HepG2 (cell line): ENCODE results near the gene RHBDL1. TPM values are rescaled to one million over a fixed set of nuclear protein-coding genes. Genes with fewer than 3 reads are reported as not detected.

Source experiments
- CBX2 ChIP-seq, 2 experiments: fragments of 200-600 bp in 1 of 2; sonication (generic); formaldehyde crosslinking in 1 of 2; IDR thresholded peaks; 2 replicates each; pipeline versions ENCODE4 v1.7.0 to v1.8.1; 2018 to 2022; ENCODE audit warnings: low read depth in 2 of 2, low read length in 1 of 2, mild to moderate bottlenecking in 1 of 2, missing genetic modification reagents in 1 of 2
- CENPX ChIP-seq: sonication (generic); formaldehyde crosslinking; IDR thresholded peaks from 2 replicates; pipeline ENCODE4 v1.9.0; 2021; ENCODE audit warnings: mild to moderate bottlenecking, missing genetic modification reagents, moderate library complexity
- CHD4 ChIP-seq: fragments of 200-600 bp; sonication (generic); IDR thresholded peaks from 2 replicates; pipeline ENCODE4 v1.7.0; 2017; ENCODE audit warnings: mild to moderate bottlenecking, low read length, borderline replicate concordance
- HIVEP1 ChIP-seq: sonication (generic); formaldehyde crosslinking; IDR thresholded peaks from 2 replicates; pipeline ENCODE4 v1.4.0; 2020; ENCODE audit warnings: mild to moderate bottlenecking, missing genetic modification reagents
- POGZ ChIP-seq: sonication (generic); formaldehyde crosslinking; IDR thresholded peaks from 2 replicates; pipeline ENCODE4 v1.4.0; 2020; ENCODE audit warnings: mild to moderate bottlenecking, missing genetic modification reagents
- PPARG ChIP-seq: conservative IDR thresholded peaks from 2 replicates; pipeline ENCODE4 v1.6.1; 2016; ENCODE audit warnings: missing biosample characterization, missing genetic modification reagents
- REXO4 ChIP-seq: sonication (generic); formaldehyde crosslinking; IDR thresholded peaks from 2 replicates; pipeline ENCODE4 v1.8.0; 2022; ENCODE audit warnings: missing genetic modification reagents, mild to moderate bottlenecking, borderline replicate concordance
- SNAI1 ChIP-seq: sonication (generic); formaldehyde crosslinking; IDR thresholded peaks from 2 replicates; pipeline ENCODE4 v1.5.0; 2020; ENCODE audit warnings: mild to moderate bottlenecking, missing genetic modification reagents, borderline replicate concordance
- TOPORS ChIP-seq: sonication (generic); formaldehyde crosslinking; IDR thresholded peaks from 2 replicates; pipeline ENCODE4 v1.8.0; 2023; ENCODE audit warnings: mild to moderate bottlenecking, missing genetic modification reagents
- ZBTB7A ChIP-seq: sonication (generic); formaldehyde crosslinking; IDR thresholded peaks from 2 replicates; pipeline ENCODE4 v1.8.0; 2022; ENCODE audit warnings: mild to moderate bottlenecking, missing genetic modification reagents
- ZC3H4 ChIP-seq: sonication (generic); formaldehyde crosslinking; IDR thresholded peaks from 2 replicates; pipeline ENCODE4 v1.4.0; 2020; ENCODE audit warnings: missing genetic modification reagents, borderline replicate concordance
- ZNF563 ChIP-seq: sonication (generic); formaldehyde crosslinking; IDR thresholded peaks from 2 replicates; pipeline ENCODE4 v1.8.0; 2022; ENCODE audit warnings: mild to moderate bottlenecking, moderate library complexity, missing genetic modification reagents
- ZNF703 ChIP-seq: sonication (generic); formaldehyde crosslinking; IDR thresholded peaks from 2 replicates; pipeline ENCODE4 v1.5.1; 2020; ENCODE audit warnings: missing genetic modification reagents, mild to moderate bottlenecking, moderate library complexity, borderline replicate concordance
- ZNF766 ChIP-seq: sonication (generic); formaldehyde crosslinking; IDR thresholded peaks from 2 replicates; pipeline ENCODE4 v1.5.0; 2020; ENCODE audit warnings: missing genetic modification reagents, borderline replicate concordance
- polyA plus RNA-seq, 8 experiments: library from polyadenylated mRNA; depleted of rRNA in 3 of 8; stranded (reverse) in 7 of 8; unstranded in 1 of 8; fragments of >200 nt; fragmentation: Illumina TruSeq in 4 of 8; extraction: Trizol in 4 of 8; gene quantifications; 2 replicates each; pipeline versions ENCODE4 v1.2.1 to v1.2.3, GENCODE V29; 2011 to 2016; ENCODE audit warnings: low read depth in 4 of 8, missing spikeins in 1 of 8, mixed read lengths in 1 of 8; ENCODE audit not compliant: insufficient read depth in 1 of 8
- total RNA-seq, 5 experiments: library from RNA; depleted of rRNA; stranded (reverse); fragments of >200 nt; fragmentation: Illumina TruSeq; extraction: Trizol; gene quantifications; 2 replicates each; pipeline ENCODE4 v1.2.3, GENCODE V29; 2016; ENCODE audit warnings: low read depth in 1 of 5
- TF ChIP-seq, protein P1 (sequence below): sonication (generic); formaldehyde crosslinking; IDR thresholded peaks from 2 replicates; pipeline ENCODE4 v1.4.0; 2020; ENCODE audit warnings: missing genetic modification reagents
- TF ChIP-seq, protein P2 (sequence below): sonication (generic); formaldehyde crosslinking; IDR thresholded peaks from 2 replicates; pipeline ENCODE4 v1.5.1; 2020; ENCODE audit warnings: mild to moderate bottlenecking, missing genetic modification reagents, moderate library complexity
- TF ChIP-seq, protein P3 (sequence below): sonication (generic); formaldehyde crosslinking; conservative IDR thresholded peaks from 2 replicates; pipeline ENCODE4 v1.4.0; 2020; ENCODE audit warnings: missing genetic modification reagents

The RHBDL1 gene
- total and polyA plus RNA-seq, 2 of the 13 experiments (the other 11 are each of a cell fraction or from before 2014, with no cell fraction given), result 1.8 to 3.8 TPM

DNA sequence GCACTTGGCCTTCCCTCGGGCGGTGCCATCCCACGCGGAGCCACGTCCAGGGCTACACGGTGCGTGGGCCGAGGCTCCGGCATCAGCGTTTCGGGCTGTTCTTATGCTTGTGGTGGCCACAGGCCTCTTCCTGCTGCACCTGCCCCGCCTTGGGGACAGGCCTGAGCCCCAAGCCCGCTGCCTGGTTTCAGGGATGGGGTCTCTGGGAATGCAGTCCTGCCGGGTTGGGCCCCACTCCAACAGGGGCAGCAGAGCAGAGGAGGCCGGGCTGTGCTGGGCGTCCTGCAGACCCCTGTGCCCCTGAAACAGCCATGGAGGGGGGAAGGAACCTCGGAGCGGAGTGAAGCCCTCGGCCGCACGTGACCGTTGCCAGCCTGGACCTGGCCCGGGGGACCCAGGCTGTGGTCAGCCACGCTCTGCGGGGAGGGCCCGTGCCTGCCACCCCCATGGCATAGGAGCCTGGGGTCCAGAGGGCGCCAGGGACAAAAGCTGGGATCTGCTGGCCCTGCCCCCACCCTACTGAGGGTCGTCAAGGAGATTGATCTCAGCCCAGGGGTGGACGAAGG is 45.1 kb upstream of the RHBDL1 start (continued):
- peak; percentile 83; the same call in 1 of the 2 replicates for TF ChIP-seq SNAI1
- TF ChIP-seq CBX2 (IDR thresholded peaks at IDR 0.05; ENCODE audit: low read depth, low read length), result no peak
- TF ChIP-seq CBX2 (CRISPR knock-in tag; IDR thresholded peaks at IDR 0.05; ENCODE audit: low read depth), result no peak
- TF ChIP-seq CHD4, result 0 out of 2 replicates have a peak, but pooled peaks have one; percentile 19
- peak; percentile 73; the same call in 1 of the 2 replicates for TF ChIP-seq ZNF766 (CRISPR knock-in tag)
- no peak for TF ChIP-seq REXO4 (CRISPR knock-in tag)
- TF ChIP-seq CENPX (CRISPR knock-in tag), result no peak
- TF ChIP-seq, protein P1, sequence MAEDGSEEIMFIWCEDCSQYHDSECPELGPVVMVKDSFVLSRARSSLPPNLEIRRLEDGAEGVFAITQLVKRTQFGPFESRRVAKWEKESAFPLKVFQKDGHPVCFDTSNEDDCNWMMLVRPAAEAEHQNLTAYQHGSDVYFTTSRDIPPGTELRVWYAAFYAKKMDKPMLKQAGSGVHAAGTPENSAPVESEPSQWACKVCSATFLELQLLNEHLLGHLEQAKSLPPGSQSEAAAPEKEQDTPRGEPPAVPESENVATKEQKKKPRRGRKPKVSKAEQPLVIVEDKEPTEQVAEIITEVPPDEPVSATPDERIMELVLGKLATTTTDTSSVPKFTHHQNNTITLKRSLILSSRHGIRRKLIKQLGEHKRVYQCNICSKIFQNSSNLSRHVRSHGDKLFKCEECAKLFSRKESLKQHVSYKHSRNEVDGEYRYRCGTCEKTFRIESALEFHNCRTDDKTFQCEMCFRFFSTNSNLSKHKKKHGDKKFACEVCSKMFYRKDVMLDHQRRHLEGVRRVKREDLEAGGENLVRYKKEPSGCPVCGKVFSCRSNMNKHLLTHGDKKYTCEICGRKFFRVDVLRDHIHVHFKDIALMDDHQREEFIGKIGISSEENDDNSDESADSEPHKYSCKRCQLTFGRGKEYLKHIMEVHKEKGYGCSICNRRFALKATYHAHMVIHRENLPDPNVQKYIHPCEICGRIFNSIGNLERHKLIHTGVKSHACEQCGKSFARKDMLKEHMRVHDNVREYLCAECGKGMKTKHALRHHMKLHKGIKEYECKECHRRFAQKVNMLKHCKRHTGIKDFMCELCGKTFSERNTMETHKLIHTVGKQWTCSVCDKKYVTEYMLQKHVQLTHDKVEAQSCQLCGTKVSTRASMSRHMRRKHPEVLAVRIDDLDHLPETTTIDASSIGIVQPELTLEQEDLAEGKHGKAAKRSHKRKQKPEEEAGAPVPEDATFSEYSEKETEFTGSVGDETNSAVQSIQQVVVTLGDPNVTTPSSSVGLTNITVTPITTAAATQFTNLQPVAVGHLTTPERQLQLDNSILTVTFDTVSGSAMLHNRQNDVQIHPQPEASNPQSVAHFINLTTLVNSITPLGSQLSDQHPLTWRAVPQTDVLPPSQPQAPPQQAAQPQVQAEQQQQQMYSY, result no peak
- TF ChIP-seq ZC3H4 (CRISPR knock-in tag), result 0 out of 2 replicates have a peak, but pooled peaks have one; percentile 44
- 0 out of 2 replicates have a peak, but pooled peaks have one; percentile 5 for TF ChIP-seq POGZ
- 0 out of 2 replicates have a peak, but pooled peaks have one; percentile 2 for TF ChIP-seq PPARG (CRISPR knock-in tag)
- TF ChIP-seq, protein P2, sequence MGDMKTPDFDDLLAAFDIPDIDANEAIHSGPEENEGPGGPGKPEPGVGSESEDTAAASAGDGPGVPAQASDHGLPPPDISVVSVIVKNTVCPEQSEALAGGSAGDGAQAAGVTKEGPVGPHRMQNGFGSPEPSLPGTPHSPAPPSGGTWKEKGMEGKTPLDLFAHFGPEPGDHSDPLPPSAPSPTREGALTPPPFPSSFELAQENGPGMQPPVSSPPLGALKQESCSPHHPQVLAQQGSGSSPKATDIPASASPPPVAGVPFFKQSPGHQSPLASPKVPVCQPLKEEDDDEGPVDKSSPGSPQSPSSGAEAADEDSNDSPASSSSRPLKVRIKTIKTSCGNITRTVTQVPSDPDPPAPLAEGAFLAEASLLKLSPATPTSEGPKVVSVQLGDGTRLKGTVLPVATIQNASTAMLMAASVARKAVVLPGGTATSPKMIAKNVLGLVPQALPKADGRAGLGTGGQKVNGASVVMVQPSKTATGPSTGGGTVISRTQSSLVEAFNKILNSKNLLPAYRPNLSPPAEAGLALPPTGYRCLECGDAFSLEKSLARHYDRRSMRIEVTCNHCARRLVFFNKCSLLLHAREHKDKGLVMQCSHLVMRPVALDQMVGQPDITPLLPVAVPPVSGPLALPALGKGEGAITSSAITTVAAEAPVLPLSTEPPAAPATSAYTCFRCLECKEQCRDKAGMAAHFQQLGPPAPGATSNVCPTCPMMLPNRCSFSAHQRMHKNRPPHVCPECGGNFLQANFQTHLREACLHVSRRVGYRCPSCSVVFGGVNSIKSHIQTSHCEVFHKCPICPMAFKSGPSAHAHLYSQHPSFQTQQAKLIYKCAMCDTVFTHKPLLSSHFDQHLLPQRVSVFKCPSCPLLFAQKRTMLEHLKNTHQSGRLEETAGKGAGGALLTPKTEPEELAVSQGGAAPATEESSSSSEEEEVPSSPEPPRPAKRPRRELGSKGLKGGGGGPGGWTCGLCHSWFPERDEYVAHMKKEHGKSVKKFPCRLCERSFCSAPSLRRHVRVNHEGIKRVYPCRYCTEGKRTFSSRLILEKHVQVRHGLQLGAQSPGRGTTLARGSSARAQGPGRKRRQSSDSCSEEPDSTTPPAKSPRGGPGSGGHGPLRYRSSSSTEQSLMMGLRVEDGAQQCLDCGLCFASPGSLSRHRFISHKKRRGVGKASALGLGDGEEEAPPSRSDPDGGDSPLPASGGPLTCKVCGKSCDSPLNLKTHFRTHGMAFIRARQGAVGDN, result peak; percentile 94
- no peak for TF ChIP-seq ZNF563 (CRISPR knock-in tag)
- no peak; the same call in none of the 2 replicates for TF ChIP-seq HIVEP1 (CRISPR knock-in tag)
- TF ChIP-seq ZBTB7A (CRISPR knock-in tag), result peak; percentile 86
- TF ChIP-seq, protein P3, sequence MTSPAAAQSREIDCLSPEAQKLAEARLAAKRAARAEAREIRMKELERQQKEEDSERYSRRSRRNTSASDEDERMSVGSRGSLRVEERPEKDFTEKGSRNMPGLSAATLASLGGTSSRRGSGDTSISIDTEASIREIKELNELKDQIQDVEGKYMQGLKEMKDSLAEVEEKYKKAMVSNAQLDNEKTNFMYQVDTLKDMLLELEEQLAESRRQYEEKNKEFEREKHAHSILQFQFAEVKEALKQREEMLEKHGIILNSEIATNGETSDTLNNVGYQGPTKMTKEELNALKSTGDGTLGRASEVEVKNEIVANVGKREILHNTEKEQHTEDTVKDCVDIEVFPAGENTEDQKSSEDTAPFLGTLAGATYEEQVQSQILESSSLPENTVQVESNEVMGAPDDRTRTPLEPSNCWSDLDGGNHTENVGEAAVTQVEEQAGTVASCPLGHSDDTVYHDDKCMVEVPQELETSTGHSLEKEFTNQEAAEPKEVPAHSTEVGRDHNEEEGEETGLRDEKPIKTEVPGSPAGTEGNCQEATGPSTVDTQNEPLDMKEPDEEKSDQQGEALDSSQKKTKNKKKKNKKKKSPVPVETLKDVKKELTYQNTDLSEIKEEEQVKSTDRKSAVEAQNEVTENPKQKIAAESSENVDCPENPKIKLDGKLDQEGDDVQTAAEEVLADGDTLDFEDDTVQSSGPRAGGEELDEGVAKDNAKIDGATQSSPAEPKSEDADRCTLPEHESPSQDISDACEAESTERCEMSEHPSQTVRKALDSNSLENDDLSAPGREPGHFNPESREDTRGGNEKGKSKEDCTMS (CRISPR knock-in tag), result no peak
- TF ChIP-seq TOPORS (CRISPR knock-in tag), result no peak
- no peak for TF ChIP-seq ZNF703 (CRISPR knock-in tag)
